SK-N-SH treated with all-trans-retinoic acid at 6 μM for 48 hours (cell line): ENCODE measurements around the gene MX2.

Experiments used
- OSR1 ChIP-seq: fragments of 250-450 bp; sonication (Bioruptor Pico); IDR thresholded peaks from 2 replicates; pipeline ENCODE4 v1.8.0; 2022; ENCODE audit warnings: moderate library complexity, mild to moderate bottlenecking, inconsistent platforms
- PATZ1 ChIP-seq: fragments of 250-450 bp; sonication (Bioruptor Pico); IDR thresholded peaks from 2 replicates; pipeline ENCODE4 v1.8.0; 2020; ENCODE audit warnings: mild to moderate bottlenecking, moderate library complexity, borderline replicate concordance

- no peak for TF ChIP-seq PATZ1 (CRISPR knock-in tag)
- no peak for TF ChIP-seq OSR1 (CRISPR knock-in tag)
Observed at GRCh38 chr21:41407541-41408460, 46.0 kb downstream of the MX2 start.
